GM19351 (cell line): ENCODE results near the gene SNRPN.
"Not testable (repeated sequence)": the region's sequence is repeated elsewhere in the genome, so short reads cannot be mapped to it uniquely, and the experiment has no call there.

Source experiments
- ATAC-seq: cut with Tn5 transposase; IDR thresholded peaks from one replicate; pipeline ENCODE4 v1.9.1; 2021; ENCODE audit warnings: mild to moderate bottlenecking, moderate library complexity; ENCODE audit not compliant: unreplicated experiment

SNRPN gene

GRCh38 chr15:24966364-24967103, 11.7 kb downstream of the SNRPN start:
- no peak for ATAC-seq

GRCh38 chr15:24971052-24971451, 16.3 kb downstream of the SNRPN start:
- ATAC-seq: no peak

GRCh38 chr15:24971772-24972171, 17.0 kb downstream of the SNRPN start:
- ATAC-seq: no peak

GRCh38 chr15:24972707-24973106, 17.9 kb downstream of the SNRPN start:
- ATAC-seq: not testable (repeated sequence)

GRCh38 chr15:24976932-24977331, 22.1 kb downstream of the SNRPN start:
- ATAC-seq: no peak

GRCh38 chr15:24977686-24978085, 22.9 kb downstream of the SNRPN start:
- ATAC-seq: no peak

GRCh38 chr15:24985224-24985623, 30.4 kb downstream of the SNRPN start:
- no peak for ATAC-seq

- ATAC-seq: no peak
These were observed 31.9 kb downstream of the SNRPN start for GRCh38 chr15:24986653-24987052.

GRCh38 chr15:25019434-25019833, 64.6 kb downstream of the SNRPN start:
- ATAC-seq: no peak

GRCh38 chr15:25022233-25022632, 67.4 kb downstream of the SNRPN start:
- no peak for ATAC-seq
